HPDE6-E6E7 (cell line): ENCODE results near the gene CLCN5.
"Not testable (repeated sequence)": the region's sequence is repeated elsewhere in the genome, so short reads cannot be mapped to it uniquely, and the experiment has no call there.

Source experiments
- DNase-seq: peaks from one replicate; pipeline ENCODE4 v3.0.0; 2011; ENCODE audit warnings: missing footprints; ENCODE audit errors: extremely low spot score

Gene CLCN5

DNA sequence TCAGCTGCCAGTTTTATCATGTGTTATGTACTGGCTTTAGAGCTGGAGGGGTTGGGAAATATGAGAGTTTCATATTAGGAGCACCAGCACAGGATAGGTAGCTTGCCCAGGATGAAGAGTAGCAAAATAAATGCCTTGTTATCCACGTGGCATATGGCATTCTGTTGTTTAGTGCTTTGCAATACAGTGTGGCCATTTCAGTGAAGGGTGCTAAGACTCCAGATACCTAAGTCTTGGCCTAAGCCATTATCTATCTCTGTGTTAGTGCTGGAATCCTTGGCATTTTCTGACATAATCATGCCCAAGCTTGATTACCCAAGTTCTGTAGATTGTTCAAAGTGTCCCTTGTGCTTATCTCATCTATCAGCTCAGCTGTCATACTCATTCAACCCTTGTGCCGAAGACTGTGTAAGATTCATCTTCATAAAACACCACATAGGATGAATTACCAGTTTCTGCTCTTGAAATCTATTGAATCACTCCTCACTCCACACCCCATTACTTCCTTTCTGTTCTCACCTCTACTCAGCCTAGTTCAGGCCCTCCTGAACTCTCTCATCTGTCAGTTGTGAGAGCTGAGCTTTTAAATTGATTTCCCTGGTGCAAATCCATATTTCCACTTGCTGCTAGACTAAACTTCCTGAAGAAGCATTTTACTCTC is 73.5 kb downstream of the CLCN5 start:
- no peak for DNase-seq

DNA sequence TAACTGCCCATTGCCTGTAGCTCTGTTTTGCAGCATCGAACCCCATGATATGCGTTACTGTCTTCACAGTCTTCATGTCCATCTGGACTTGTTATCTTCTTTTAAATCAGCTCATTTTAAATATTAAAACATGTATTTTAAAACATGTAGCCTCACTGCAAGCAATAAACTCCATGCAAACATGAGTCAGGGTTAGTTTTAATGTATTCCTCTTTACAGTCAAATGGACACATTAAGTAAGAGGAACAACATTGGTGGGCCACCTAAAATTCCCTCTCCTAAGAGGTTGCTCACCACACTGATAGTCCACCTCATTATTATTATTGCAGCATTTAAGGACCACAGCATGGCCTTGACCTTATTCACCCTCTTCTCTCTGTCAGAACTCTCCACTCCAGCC is 74.1 kb downstream of the CLCN5 start:
- no peak for DNase-seq

DNA sequence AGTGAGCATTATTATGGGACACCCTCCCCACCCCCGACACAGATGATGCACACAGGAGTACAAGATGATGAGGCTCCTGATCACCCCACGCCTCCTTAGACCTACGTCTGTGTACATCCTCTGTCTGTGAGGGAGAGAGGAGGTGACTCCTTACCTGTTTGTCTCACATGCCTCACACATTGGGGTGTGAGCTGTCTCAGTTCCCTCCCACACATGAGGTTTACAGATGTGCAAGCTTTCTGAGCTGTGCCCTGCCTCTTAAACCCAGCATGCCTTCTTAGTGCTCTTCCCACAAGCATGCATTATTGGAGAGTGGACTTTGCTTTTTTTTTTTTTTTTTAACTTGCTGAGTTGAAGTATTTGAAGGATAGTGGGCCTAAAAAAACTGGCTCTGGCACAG is 76.7 kb downstream of the CLCN5 start:
- DNase-seq, result no peak

DNA sequence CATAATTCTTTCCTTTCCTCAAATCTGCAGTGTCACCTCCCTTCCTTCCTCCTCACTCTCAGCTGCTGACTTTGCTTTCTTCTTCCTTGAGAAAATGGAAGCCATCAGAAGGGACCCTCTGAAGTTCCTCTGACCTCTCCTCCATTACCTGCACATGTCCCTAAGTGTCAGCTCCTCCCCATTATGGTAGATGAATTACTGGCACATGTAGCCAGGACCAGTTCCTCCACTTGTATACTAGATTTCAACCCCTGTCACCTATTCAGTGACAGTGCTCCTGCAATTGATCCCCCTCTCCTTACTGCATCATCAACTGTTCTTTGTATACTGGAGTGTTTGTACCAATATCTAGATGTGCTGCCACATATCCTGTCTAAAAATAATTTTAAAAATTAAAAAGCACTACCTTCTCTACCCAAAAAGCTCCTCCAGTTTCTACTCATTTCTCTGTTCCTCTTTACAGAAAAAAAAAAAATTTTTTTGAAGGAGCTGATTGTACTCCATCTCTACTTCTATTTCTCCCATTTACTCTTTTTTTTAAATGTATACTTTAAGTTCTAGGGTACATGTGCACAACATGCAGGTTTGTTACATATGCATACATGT is 78.6 kb downstream of the CLCN5 start:
- DNase-seq, result no peak

DNA sequence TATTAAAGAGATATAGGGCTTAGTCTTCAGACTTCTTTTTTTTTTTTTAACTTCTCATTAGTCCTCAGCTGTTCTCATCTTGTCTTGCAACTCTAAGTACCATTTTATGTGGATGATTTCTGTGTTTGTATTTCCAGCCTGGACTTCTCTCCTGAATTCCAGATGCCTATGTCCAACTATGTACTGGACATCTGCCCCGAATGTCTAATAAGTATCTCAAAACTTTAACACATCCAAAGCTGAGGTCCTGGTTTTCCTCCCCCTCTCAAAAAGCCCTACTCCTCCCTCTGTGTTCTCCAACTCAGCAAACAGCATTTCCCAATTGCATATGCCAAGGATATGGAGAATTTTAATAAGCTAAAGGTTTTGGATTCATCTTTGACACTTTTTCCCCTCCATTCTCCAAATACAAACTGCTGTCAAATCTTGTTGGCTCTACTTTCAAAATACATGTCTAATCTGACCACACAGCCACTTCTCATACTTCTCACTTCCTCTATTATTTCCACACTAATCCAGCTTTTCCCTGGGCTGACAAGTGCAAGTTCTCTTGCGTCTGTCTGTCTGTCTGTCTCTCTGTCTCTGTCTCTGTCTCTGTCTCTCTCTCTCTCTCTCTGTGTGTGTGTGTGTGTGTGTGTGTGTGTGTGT is 79.8 kb downstream of the CLCN5 start:
- DNase-seq, result no peak

DNA sequence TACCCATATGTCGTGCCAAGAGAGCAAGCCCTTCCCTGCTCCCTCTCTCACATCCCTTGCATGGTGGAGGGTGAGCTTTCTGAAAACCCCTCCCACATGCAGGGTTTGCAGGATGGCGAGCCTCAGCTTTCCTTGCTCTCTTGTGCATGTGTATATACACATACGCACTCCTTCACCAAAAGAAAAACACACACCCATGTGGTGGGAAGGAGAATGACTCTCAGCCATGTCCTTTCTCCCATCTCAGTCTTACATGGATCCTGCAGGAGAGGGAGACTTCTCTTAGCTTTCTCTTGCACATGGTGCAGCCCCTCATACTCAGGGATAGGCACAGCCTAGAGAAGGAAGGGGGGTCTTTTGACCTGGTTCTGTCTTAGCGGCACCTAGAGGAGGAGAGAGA is 81.1 kb downstream of the CLCN5 start:
- no peak for DNase-seq

DNA sequence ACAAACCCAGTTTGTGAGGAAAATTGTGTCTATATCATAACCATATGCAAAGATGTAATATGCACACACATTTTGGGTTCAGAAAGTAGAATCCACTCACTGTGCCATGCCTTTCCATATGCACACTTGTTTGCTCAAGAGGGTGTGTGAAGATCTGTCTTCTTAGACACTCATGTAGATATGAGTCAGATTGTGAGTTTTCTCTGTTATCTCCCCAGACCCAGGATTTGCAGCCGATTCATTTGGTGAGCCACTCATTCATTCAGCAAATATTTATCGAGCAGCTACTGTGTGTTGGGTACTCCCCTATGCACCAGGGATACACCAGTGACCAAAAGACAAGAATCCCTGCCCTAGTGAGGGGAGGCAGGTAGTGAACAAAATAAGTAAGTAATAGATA is 81.5 kb downstream of the CLCN5 start:
- DNase-seq, result no peak

DNA sequence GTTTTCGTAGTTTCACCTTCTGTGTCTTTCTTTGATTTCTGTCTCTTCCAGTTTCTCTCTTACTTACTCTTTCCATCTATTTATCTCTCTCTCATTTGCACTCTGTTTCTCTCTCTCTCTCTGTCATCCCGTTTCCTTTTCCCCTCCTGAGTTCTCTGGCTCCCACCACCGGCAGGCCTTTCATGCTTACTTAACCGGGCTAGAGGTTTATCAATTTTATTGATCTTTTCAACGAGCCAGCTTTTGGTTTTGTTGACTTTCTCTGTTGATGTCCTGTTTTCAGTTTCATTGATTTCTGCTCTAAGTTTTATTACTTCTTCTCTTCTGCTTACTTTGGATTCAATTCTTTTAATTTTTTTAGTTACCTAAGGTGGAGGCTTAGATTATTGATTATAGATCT is 103.2 kb downstream of the CLCN5 start:
- not testable (repeated sequence) for DNase-seq

DNA sequence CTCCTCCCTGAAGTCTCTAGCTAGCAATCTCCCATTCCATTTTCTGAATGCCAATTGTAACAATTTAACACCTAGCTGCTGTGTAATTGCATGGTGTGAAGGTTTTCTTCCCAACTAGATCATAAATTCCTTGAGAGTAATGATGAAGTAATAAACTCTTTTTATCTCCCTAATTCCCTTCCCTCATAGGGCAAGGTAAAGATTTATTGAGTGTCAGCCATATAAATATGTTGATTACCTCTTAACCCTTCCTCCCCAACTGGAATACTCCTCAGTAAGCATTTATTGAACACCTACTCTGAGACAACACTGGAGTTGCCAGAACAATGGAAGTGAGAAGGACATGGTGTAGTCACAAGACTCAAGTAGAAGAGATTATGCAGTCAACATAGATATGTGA is 112.7 kb downstream of the CLCN5 start:
- DNase-seq, result no peak

DNA sequence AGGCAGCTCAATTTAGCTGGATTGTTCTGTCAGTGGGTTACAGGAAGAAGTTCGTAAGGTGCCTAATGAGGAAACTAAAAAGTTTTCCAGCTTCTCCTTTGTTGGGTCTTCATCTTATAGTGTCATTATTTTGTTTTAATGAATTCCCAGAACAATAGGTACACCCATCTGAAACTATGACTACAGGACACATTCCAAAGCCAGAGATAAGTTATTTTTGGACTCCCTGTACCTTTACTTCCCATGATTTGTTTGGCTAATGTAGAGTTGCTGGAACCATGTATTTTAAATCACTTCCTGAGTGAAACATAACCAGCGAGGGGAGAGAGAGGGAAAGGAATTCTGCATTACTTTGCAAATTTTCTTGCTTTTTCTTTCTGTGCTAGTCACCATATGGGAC is 114.0 kb downstream of the CLCN5 start:
- no peak for DNase-seq

DNA sequence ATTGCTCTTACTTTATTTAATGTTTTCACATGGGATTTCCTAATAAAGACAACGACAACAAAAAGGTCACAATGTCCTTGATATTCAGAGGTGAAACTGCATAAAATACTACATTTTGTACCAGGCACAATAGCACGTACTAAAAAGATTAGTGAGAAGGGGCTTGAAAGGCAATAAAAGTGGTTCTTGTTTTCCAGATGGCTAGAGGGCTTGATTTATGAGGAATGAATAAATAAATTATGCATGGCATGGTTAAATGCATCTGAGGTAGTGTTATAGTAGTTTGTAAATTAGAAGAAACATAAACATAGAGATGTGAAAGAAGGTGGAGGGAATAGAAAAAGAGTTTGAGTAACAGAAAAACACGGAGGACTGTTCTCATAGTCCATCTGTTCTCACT is 123.4 kb downstream of the CLCN5 start:
- DNase-seq, result no peak

DNA sequence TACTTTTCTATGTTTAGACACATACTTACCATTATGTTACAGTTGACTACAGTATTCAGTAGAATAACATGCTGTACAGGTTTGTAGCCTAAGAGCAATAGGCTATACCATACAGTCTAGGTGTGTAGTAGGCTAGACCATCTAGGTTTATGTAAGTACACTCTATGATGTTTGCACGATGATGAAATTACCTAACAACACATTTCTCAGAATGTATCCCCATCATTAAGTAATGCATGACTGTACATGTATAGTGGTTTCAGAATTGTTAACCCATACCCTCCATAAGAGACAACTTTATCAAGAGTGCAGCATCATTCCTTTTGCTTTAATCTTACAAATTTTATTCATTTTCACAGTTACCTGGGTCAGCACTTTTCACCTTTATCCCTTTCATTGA is 126.8 kb downstream of the CLCN5 start:
- DNase-seq, result no peak

DNA sequence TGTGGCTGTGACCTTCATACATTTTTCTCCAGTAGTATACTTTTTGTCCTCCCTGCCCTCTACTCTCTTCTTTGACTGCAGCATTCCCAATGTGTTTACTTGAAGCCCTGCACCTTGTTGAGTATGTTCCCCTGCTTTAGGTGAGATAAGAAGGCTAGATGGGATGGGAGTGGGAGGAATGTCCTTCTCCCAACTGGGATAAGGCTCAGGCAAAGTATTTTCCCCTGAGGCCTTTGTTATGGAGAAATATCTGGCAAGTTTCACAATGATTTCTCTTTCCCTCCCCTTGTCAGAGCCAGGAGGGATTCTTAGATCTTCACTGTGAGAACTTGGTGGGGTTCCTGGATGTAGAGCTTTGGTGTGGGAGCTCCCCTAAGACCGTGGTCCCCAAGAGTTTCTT is 131.8 kb downstream of the CLCN5 start:
- DNase-seq, result no peak

DNA sequence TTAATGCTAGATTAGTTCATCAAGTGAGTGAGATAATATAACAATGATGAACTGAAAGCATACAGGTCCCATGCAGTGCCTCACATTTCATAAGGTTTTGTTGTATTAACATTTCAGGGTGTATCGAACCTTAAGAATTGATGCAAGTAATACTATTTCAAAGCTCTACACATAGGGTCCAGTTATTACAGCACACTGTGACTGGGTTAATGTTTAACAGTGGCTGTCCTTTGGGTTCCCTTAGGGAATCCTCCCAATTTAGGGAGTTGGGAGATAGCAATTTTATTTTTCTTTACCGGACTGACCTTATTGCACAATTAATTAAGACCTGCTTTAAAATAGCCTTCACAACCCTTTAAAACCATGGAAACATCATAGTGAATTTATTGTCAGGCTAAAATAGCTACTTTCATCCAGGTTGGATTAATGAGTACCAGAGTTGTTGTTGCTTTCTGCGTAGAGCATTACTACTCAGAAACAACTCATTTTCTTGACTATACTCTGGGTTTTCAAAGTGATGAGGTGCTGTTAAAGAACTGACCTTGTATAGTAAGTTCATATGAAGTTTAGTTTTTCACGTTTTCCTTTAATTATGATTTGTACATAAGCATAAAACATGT is 144.0 kb downstream of the CLCN5 start:
- DNase-seq, result no peak

DNA sequence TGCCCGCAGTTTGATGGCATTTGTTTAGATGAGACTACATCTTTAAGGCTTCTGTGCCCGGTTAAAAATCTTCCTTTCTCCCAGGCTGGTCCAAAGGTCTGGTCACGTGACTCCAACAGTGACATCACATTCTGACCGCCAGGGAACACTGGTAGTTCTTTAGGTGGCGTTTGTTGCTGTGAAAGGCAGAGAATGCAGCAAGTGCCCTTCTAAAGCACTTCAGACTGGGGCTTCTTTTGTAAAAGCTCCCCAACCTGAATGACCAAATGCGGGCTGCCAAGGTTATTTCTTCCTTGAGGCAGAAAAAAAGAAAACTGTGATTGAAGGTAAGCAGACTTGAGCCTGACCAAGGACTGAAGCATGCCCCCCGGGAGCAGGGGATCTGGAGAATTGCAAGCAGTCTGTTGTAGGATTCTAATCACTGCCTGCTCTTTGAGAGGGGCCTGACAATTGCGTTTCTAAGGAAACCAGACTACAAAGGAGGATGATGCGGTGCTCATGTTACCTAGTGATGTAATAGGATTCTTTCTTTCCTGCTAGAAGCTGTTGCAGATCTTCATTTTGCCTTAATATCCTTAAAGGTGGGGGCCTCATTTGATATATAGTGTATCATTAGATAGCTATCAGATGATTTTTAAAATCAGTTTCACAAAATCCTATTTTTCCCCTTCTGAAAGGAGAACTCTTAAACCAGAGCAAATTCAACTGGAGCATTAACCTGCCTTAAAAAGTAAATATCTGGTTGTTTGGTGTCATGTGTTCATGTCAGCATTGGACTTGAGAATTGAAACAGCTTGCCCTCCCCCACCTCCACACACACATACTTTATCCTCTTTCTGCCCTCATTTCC is 145.3 kb downstream of the CLCN5 start:
- no peak for DNase-seq

DNA sequence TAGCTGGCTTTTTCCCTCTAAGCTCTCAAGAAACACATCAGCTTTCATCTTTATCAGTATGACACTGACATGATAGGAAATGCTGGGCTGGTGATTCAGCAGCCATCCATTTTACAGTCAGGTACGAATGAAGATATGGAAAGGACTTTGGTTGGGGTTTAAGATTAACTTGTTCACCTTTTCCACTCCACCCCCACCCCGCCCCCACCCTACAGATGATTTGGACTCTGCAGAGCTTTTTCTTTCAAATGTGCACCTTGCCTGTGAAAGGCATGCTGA is 145.8 kb downstream of the CLCN5 start:
- no peak for DNase-seq

DNA sequence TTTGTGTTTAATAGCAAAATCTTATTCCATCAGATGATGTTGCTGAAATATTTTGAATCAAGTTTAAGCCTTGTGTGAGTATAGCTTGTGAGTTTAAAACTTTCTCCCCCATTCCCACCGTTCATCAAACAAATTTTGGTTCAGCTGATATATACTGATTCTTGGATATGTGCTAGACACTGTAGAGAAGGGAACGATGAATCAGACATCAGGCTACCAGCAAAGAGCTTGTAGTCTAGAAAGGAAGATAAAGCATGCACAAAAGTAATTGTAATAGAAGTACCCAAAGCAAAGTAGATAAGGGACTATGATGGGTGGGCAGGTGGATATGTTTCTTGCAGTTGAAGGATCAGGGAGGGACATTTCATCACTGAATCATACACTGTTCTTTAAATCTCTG is 146.5 kb downstream of the CLCN5 start:
- DNase-seq, result no peak

DNA sequence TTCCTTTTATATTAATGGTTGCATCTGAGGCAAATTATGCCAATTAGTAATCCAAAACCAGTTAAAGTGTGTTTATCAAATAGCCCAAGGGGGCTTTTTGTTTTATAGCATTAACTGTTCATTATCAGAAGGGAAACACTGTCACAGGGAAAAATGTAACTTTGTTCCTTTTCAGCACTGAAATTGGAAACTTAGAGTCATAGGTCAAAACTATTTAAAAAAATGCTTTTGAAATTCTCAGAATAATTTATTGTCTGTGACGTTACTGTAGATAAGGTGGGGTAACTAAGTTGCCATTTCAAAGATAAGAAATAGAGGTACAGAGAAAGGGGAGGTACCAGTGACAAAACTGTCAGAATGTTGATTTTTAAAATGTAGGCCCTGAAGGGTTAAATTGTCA is 149.1 kb downstream of the CLCN5 start:
- no peak for DNase-seq

DNA sequence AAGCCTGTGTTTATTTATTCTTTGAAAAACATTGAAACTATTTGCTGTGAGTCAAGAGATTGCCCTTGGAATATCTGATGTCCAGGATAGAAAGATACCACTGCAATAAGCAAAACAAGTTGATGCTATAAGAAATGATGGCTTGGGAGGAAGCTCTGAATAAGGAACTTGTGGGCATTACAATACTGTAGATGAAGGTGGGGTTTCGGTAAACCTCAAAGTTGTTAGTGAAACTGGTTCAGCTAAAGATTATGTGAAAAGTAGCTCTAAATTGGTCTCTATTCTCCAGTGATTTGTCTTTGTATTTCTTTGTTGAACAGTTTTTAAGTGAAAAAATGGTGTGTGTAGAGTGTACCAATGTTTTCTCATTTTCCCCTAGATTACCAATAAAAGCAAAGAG is 149.7 kb downstream of the CLCN5 start:
- no peak for DNase-seq

DNA sequence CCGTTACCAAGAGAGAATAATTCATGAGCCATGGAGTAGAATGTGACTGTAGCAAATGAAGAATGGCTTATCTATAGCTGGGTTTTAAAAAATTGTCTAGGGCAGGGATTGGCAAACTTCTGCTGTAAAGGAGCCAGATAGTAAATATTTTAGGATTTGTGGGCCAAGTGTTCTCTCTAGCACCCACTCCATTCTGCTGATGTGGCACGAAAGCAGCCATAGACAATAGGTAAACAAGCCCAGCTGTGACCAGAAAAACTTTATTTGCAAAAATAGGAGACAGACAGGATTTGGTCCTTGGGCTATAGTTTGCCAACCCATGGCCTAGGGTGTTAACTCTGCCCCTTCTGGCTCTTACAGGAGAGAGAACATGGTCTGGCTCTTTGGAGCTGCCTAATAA is 151.2 kb downstream of the CLCN5 start:
- DNase-seq, result no peak

DNA sequence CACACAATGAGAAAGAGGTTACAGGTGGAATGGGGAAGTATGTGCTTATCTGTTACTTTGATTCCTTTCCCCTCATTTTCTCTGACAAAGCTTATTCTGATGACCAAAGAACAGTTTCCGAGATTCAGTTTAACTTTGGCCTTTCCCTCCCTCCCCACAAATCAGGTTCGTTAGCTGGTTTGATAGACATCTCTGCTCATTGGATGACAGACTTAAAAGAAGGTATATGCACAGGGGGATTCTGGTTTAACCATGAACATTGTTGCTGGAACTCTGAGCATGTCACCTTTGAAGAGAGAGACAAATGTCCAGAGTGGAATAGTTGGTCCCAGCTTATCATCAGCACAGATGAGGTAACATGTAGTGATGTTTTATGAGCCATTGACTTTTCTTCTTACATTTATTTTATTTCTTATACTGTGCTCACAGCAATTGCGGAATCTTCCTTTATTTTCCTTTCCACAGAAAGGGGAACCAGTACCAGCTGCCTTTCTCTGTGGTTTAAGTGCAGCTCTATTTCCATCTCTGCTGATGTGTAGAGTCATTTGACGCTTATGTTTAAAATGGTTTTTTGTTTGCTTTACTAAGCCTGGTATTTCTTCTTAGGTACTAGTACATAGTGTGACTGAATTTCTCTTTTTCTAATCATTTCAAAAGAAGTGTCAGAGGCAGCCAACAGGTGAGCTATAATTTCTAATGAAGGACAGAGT is 153.4 kb downstream of the CLCN5 start:
- DNase-seq, result no peak
